ENCODE data around the gene BLMH.

DNA sequence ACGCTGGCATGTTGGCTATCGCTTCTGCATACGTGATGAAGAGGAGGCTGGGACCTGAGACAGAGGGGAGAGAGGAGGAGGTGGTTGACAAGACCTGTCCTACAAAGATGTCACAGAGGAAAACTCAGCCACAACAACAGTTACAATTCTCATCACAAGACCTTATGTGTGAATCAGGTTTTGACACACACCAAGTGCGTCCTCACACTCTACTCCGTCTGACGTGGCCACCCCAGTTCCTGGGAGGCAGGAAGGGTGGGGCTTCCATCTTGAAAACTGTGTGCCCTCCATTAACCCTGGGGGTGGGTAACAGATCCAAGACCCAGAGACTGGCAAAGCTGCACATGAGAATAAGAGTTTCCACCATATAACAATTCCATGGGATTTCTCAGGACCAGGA is 80.4 kb downstream of the BLMH start:
- no peak for TF ChIP-seq POLR2AphosphoS5 (IDR thresholded peaks at IDR 0.05)
- no peak for TF ChIP-seq CTCF (IDR thresholded peaks at IDR 0.05)
- no peak for TF ChIP-seq POLR2A (IDR thresholded peaks at IDR 0.05)
